Measurements from ENCODE around the gene B3GLCT.

GRCh38 chr13:31331068-31331467 is 131.3 kb downstream of the B3GLCT start:
- no peak for TF ChIP-seq FOXJ3 (CRISPR knock-in tag; IDR thresholded peaks at IDR 0.05)
- no peak for TF ChIP-seq ELF1 (IDR thresholded peaks at IDR 0.05)
- no peak for TF ChIP-seq CTCF (IDR thresholded peaks at IDR 0.05)
- no peak for TF ChIP-seq NFIC (IDR thresholded peaks at IDR 0.05; ENCODE audit: borderline replicate concordance)
- TF ChIP-seq RAD21 (IDR thresholded peaks at IDR 0.05; ENCODE audit: low read length), result no peak
